ENCODE results near the gene BICDL1.

Gene BICDL1

DNA sequence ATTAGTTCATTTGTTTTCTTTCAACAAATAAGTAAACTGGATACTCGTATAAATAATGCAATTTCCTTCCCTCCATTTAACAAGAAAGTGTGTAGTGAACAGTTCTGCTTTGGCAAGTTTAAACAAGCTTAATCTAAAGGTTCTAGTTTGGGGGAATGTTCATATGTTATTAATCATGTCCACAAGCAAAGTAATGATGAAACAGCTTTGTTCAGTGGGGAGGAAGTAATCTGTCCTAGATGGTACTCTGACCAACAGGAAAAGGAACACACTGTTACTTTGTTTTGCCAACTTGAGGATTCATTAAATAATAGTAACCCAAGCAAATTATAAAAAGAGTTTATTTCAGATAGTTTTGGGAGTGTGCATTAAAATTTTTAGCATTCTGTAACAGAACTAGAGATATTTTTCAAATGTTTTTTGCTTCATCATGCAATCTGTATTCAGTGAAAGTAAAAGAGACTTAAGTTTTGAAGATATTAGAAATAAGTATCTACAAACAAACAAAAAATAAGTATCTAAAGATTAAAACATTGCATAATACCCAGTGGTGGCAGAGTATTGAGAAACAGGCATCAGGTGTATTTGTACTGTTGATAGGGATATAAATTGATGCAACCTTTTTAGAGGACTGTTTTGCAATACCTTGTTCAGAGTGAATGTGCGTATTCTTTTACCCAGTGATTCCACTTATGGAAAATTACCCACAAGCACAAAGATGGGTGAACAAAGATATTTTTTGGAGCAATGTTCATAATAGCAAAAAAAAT lies 66.4 kb downstream of the BICDL1 start:
- no peak for DNase-seq

DNA sequence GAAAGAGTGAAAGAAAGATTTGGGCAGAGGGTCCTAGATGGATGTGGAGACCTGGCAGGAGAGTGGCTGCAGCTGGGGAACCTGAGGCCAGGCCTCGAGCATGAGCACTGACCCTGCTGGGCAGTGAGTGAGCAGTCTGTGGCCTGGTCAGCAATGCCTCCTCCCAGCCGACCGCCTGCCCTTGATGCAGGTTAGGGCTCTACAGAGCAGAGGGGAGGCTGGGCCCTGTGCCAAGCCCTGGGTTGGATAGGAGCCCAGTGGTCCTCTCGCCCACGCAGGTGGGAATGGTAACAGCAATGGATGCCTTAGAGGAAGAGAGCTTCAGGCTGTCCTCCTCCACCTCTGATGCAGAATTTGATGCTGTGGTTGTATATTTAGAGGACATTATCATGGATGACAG lies 67.7 kb downstream of the BICDL1 start:
- no peak for DNase-seq

DNA sequence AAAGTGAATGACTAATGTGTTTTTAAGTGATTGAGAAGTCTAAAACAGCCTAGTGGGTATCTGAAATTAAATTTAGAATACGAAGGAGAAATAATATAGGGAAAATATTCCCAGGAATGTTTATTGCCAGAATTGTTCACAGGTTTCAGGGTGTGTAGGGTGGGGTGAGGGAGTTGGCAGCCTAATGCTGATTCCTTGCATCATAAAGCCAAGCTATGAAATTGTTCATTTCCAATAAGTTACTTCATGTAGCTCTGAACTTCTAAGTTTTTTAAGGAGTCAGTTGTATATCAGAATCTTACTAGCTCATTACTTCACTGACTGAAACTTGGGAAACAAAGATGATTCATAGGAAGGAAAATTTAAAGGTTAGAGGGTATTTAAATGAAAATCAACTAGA lies 71.2 kb downstream of the BICDL1 start:
- no peak for DNase-seq

- no peak for DNase-seq
These were observed 71.7 kb downstream of the BICDL1 start for GRCh38 chr12:120060717-120061116.

DNA sequence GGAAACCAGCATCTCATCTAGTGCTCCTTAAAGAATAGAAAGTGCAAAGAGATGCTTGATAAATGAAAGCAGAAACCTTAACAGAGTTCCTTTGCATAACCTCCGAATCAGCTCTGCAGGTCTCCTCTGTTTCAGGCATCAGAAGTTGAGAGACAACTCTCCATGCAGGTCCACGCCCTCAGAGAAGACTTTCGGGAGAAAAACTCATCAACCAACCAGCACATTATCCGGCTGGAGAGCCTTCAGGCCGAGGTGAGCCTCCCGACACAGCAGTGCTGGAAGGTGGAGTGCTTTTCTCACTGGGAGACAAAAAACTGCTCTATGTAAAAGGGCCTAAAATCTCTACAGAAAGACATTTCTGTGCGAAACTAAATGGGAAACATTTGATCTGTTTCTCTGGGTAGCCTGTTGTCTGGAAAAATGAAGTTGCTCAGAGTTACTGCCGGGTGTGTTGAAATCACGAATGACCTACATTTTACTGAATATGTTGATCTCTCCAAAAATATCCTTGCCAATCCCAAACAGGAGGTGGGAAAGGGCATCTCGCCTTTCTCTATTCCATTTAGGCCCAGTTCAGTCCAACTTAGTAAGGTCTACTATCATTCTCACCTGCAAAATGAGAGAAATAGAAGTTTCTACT lies 72.7 kb downstream of the BICDL1 start:
- no peak for DNase-seq

DNA sequence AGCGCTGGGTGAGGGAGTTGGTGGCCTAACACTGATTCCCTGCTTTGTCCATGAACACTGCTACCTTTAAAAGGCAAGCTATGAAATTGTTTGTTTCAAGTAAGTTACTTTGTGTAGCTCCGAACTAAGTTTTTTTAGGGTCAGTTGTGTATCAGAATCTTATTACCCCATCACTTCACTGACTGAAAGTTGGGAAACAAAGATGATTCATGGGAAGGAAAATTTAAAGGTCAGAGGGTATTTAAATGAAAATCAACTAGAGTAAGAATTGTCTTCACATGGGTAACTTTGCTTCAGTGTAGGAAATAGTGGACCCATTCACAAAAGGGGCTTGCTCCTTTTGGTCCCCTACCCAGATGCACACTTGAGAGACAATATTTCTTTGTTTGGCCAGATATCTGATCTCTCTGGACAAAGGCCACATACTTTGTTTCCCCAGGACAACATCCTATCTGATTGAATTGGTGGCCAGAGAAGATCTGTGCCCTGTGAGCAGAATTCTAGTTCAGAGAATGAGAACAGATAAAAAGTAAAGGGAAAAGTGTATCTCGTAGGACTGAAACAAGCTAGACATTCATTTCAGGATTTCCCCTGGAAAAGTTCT lies 74.0 kb downstream of the BICDL1 start:
- DNase-seq: no peak

DNA sequence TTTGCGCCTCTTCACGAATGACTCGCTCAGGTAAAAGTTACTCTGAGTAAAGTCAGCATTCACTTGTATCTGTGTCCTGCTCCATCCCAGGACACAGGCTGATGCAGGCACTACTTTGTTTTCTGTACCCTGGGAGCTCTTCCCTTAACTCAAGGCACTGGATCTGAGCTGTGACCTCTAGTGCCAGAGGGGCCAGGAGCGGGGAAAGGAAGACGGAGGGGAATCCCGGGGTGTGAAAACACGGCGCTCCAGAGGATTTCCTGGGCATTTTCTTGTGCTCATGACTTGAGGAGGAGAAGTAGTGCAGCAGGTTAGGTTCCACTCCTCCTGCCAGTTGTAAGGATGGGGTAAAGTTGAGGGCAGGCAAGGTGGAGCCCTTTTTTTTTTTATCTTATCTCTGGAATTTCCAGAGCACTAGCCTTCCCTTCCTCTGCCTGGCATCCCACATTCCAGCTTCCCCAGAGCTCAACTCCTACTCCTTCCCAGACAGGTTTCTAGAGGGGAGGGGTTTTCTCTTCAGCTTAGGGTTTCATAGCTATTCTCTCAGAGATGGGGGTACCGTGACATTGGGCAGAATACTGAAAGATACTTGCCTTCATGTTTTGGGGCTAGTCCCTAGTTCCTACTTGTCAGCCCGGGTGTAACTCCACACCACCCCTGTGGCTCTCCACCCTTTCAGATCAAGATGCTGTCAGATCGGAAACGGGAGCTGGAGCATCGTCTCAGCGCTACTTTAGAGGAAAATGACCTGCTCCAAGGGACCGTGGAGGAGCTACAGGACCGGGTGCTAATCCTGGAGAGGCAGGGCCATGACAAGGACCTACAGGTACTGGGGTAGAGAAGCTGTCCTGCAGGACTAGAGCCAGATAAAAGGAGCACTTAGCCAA lies 75.3 kb downstream of the BICDL1 start:
- DNase-seq: no peak

DNA sequence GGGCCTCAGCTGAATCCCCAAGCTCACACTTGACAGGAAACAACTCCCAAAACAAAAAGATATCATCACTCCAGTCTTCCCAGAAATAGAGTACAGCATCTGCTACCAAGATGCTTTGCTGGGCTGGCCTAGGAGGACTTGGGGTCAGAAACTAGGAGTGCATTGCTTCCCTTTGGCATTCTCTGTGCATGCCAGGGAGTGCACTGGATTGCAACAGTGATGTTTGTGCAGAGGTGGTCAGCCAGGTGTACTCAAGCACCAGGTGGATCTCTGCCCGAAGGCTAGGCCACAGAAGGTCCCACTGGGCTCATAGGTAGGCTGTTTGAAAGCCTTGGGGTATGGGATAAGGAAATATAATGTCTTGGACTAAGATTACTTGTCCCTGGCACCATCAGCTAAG lies 76.4 kb downstream of the BICDL1 start:
- no peak for DNase-seq

DNA sequence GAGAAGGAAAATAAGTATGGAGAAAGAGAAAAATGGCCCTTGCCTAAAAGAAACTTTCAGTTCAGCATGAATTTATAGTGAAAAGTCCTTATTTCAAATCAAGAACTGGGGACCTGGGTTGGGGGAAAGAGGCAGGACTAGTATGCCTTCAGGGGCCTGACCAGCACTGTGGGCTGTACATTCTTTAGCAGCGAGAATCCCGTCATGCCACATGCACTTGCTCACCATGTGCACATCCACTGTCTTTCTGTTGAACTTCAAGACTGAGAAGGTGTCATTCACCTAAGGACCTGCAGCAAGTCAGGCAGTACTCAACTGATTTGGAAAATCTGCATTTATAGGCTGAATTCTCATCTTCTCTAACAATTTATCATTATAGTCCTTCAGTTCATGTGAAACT lies 77.3 kb downstream of the BICDL1 start:
- DNase-seq: no peak

DNA sequence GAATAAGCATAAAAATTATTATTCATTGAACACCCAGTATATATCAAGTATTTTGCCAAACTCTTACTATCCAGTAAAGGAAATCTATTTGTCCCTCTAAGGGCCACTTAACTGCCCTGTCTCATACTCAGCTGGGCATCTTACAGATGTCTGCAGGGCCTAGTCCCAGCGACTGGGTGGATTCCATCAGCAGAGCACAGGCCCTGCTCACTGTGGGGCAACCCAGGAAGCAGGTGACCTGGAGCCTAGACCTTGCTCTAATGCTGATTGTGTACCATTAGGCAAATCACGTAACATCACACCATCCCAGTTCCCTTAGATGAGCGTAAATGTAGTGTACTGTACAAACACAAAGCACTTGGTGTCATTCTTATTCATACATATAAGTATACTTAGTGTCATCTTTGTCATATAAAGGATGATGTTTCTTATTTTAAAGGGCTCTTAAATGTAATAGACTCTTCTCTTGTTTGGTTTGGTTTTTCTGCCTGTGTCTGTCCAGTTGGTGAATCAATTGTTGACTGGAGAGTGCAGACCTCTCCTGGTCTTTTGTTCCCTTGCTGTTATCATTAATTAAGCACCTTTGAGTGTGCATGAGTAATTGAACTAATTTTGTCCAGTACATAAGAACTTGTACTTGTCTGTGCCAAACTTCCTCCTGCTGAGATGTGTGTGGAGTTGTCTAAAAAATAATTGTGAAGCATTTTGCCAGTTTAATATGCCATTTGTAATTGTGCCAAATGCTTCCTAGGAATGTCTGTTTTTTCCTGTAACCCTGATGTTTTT lies 78.2 kb downstream of the BICDL1 start:
- no peak for DNase-seq

DNA sequence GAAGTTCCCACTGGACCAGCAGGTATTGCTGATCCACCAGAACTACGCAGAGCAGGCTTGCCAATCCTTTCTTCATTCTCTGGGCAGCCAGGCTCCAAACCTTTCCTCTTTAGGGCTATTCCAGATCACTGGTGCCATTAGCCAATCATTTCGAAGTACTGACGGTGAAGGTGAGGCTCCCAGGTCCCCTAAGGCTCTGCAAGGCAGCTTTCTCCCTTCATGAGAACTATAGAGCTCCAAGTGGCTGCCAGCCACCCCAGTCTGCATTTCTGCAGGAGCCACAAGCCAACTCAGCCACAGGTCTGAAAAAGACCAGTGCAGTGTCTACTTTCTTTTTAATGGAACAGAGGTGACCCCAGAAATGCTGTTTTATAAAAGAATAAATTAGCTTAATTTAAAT lies 78.9 kb downstream of the BICDL1 start:
- DNase-seq: no peak

DNA sequence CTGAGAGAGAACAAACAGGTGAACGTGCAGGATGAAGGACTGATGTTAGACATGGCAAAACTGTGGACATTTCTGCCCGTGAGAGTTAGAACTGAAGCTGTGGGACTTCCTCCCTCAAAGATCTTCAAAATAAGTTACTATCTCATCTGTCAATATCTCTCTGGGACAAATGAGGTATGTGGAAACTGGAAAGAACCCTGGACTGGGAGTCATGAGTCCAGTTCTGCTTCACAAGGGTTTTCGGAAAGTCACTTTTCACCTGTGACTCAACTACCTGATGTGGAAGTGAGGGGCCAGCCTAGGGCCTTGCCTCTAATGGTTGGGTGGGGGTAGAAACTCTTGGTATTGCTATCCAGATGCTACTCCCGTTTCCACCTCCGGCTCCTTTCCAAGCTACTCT lies 80.2 kb downstream of the BICDL1 start:
- DNase-seq: no peak

GRCh38 chr12:120071493-120072020 lies 82.5 kb downstream of the BICDL1 start:
- DNase-seq: no peak

DNA sequence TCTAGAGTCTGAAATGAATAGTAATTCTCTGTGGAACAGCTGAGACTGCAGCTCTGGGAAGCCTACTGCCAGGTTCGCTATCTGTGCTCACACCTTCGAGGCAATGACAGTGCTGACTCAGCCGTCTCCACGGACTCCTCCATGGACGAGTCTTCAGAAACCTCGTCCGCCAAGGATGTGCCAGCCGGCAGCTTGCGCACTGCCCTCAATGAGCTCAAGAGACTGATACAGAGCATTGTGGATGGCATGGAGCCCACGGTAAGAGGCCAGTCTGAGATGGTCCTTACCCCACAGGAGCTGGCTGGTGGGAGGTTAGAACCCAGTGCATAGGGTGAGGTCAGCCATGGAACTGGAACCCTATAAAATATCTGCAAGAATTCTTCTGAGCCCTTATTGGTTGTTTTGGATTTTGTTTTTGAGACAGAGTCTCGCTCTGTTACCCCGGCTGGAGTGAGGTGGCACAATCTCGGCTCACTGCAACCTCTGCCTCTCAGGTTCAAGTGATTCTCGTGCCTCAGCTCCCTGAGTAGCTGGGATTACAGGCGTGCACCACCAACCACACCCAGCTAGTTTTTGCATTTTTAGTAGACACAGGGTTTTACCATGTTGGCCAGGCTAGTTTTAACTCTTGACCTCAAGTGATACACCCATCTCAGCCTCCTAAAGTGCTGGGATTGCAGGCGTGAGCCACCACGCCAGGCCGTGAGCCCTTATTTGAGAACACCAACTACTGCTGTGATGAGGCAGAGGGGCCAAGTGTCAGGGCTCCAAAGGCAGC lies 83.6 kb downstream of the BICDL1 start:
- DNase-seq: no peak

- peak in 1 of 2 experiments; percentile 16 for DNase-seq
These were observed 86.1 kb downstream of the BICDL1 start for GRCh38 chr12:120075034-120075616.

- no peak for DNase-seq
These were observed 87.6 kb downstream of the BICDL1 start for GRCh38 chr12:120076651-120077050.

DNA sequence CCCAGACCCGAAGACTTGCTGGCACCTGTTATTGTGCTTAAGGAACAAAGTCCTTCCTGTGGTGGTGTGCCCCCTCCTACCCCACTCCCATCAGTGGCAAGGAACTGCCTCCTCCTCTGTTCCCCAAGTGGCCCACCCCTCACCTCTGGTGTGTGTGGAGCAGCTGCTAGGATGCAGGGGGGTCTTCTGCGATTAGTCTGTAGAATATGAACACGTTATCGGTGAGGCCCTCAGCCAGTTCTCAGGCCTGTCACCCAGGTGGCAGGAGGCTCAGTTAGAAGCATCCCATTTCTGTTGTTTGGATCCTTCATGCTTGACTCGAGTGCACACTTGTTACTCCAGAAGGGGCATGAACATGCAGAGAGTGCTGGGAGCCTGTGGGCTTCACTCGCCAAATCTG lies 88.2 kb downstream of the BICDL1 start:
- DNase-seq: no peak

GRCh38 chr12:120078868-120079267 lies 89.8 kb downstream of the BICDL1 start:
- DNase-seq: no peak

DNA sequence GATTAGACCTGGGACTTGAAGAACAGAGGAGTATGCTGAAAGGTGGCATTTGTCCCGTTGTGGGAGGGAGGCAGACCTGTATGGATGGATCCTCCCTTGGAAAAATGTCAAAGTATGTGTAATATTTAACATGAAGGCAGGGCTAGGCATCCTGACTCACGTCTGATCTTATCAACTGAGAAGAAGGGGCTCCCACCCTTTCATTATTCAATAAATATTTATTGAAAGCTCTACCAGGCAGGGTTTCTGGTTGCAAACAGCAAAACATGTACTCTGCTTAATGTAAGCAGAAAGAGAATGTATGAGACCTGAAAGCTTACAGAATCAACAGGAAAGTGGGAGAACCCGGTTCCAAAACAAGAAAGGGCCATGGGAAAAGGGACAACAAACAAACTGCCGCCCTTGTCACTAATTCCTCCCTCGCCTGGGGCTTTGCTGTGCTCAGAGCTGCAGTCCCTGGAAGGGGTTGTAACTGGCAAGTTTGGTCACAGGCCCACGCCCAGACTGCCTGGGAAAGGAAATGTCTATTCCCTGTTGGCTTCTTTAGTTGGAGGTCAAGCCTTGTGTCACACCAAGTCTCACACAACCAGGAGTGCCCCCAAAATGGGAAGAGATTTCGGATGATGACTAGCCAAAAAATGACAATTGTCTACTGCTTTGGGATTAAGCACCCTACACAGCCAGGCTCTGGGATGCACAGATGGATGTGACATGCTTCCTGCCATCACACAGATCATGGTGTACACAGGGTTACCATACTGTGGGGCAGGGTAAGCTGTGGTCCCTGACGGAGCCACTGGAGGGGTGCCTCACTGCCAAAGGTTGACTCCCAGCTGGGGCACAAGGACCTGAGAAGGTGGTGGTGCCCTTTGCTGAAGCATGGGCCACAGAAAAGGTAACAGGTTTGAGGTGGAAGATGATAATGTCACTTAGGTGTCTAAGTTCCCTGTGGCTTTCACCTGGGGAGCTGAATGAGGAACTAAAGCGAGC lies 90.7 kb downstream of the BICDL1 start:
- DNase-seq: no peak

DNA sequence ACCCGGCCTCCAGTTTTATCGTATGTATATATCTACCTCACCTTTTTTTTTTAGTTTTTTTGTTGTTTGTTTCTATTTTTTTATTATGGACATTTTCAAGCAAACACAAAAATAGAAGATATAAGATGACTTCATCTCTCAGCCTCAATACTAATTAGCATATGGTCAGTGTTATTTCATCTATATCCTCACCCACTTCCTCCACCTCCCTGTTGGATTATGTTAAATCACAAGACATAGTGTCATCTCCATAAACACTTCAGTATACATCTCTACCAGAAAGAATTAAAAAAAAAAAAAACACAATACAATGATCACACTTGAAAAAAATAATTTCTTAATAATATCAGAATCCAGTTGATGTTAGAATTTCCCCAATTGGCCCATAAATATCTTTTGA lies 92.6 kb downstream of the BICDL1 start:
- DNase-seq: no peak

Measured in Kasumi-1 (cell line).